GM21529 (cell line): ENCODE data around the gene RABL2B.

Experiments used
- ATAC-seq: cut with Tn5 transposase; IDR thresholded peaks from one replicate; pipeline ENCODE4 v1.9.1; 2021; ENCODE audit not compliant: unreplicated experiment

Gene RABL2B

DNA sequence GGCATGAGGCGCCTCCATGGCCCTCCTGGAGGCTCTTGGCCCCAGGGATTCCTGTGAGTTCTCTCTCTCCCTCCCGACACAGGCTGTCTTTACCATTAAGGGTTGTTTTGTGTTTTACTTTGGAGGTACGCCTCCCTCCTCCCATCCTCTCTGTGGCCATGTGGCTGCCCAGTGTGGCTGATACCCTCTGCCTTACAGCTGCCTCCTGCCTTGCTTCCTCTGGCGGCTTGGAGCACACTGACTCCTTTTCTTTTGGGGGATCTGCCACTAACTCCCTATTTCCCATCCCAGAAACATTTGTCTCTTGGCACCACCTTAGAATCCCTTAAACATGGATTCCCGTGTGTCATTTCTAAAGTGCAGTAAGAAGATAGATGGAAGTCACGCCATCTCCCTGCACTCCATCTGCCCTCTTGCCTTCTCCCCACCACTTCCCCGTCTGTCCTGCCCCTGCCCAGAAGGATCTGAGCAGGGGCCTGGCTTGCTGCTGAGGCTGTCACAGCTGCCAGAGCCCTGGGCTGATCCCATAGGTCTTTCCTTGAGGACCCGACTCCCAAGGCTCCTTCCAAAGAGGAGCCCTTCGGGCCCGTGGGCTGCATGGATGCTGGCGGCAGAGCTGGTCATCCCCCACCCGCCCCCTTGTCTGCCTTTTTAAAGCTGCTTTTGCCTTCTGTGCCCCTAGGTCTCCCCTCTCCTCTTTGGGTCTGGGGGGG lies 60.6 kb downstream of the RABL2B start:
- ATAC-seq: no peak

GRCh38 chr22:50722048-50722701 lies 61.3 kb downstream of the RABL2B start:
- no peak for ATAC-seq

- no peak for ATAC-seq
Observed at GRCh38 chr22:50721257-50721844, 62.1 kb downstream of the RABL2B start.

DNA sequence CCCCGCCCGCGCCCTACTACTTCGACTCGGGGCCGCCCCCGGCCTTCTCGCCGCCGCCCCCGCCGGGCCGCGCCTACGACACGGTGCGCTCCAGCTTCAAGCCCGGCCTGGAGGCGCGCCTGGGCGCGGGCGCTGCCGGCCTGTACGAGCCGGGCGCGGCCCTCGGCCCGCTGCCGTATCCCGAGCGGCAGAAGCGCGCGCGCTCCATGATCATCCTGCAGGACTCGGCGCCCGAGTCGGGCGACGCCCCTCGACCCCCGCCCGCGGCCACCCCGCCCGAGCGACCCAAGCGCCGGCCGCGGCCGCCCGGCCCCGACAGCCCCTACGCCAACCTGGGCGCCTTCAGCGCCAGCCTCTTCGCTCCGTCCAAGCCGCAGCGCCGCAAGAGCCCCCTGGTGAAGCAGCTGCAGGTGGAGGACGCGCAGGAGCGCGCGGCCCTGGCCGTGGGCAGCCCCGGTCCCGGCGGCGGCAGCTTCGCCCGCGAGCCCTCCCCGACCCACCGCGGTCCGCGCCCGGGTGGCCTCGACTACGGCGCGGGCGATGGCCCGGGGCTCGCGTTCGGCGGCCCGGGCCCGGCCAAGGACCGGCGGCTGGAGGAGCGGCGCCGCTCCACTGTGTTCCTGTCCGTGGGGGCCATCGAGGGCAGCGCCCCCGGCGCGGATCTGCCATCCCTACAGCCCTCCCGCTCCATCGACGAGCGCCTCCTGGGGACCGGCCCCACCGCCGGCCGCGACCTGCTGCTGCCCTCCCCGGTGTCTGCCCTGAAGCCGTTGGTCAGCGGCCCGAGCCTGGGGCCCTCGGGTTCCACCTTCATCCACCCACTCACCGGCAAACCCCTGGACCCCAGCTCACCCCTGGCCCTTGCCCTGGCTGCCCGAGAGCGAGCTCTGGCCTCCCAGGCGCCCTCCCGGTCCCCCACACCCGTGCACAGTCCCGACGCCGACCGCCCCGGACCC lies 62.9 kb downstream of the RABL2B start:
- no peak for ATAC-seq

DNA sequence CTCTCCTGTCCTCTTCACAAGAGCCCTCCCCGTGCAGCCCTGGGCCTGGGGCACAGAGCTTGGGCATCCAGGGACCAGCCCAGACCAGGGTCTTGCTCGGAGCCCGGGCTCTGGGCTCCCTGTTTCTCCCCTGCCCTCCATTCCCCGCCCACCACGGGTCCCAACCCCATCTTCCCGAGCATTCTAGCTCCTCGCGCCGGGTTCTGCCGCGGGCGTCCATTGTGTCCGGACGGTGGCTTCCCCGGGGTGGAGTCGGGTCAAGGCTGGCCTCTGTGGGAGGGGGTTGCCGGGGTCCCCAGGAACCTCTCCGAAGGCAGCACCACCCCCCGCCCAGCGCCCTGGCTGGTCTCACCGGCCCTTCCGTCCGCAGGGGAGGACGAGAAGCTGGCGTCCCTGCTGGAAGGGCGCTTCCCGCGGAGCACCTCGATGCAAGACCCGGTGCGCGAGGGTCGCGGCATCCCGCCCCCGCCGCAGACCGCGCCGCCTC lies 63.6 kb downstream of the RABL2B start:
- ATAC-seq: no peak

GRCh38 chr22:50718352-50718709 lies 65.1 kb downstream of the RABL2B start:
- ATAC-seq: no peak

DNA sequence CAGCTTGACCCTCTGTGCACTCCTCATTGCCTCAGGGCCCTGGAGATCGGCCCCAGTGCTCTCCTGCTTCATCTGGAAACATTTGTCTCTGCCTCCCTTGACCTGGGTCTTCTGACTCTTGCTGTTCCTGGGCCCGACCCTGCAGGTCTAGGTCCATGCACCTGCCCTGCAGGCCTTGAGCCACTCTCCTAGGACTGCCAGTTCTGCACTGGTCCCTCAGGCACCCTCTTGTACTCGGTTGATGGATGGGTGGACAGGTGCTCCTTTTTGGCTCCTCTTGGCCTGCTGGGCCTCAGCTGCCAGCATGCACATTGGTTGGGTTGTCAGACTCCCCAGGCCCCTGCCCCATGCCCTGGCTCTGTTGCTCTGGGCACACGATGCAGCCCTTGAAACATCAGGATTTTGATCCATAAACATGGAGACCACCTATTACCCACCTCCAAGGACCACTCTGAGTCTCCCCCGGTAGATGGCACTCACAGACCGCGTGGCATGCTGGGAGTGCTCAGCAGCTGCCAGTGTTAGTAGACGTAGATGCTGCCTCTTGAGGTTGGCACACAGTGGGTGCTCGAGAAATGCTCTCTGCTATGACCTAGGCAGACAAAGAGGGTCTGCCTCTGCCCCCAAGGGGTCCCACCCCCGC lies 65.6 kb downstream of the RABL2B start:
- ATAC-seq: no peak
